Measurements from ENCODE around the gene NPHP4.

NPHP4 gene

GRCh38 chr1:5905436-5905835 is 86.8 kb downstream of the NPHP4 start:
- H3K9me2 ChIP-seq (ENCODE audit: low read depth, low read length): no peaks in the 10 kb centered on the region
- no peak for TF ChIP-seq CTCF (IDR thresholded peaks at IDR 0.05; ENCODE audit: low read length)
- H3K9ac ChIP-seq (ENCODE audit: low read length): no peak overlapping the region
- H3K27me3 ChIP-seq (ENCODE audit: insufficient read depth, low read length): no peaks in the 10 kb centered on the region
- no peaks in the 10 kb centered on the region for H3K36me3 ChIP-seq (ENCODE audit: insufficient read depth, low read length)
- H2AFZ ChIP-seq (ENCODE audit: low read length): no peak overlapping the region
- no peaks in the 10 kb centered on the region for H3K4me1 ChIP-seq (ENCODE audit: insufficient read depth, low read length, severe bottlenecking)
- no peaks in the 10 kb centered on the region for H4K20me1 ChIP-seq (ENCODE audit: insufficient read depth, low read length)
- H3K4me2 ChIP-seq (ENCODE audit: low read length): no peak overlapping the region
- H3K4me3 ChIP-seq (ENCODE audit: low read depth, low read length, poor library complexity, severe bottlenecking): no peak overlapping the region
- no peaks in the 10 kb centered on the region for H3F3A ChIP-seq (ENCODE audit: insufficient read depth, low read length)
- H3K79me2 ChIP-seq (ENCODE audit: insufficient read depth, low read length): no peaks in the 10 kb centered on the region
- no peak overlapping the region for H3K27ac ChIP-seq (ENCODE audit: low read depth, low read length, poor library complexity, severe bottlenecking)
- no peaks in the 10 kb centered on the region for H3K9me3 ChIP-seq (ENCODE audit: low read length)

GRCh38 chr1:5904551-5904950 is 87.7 kb downstream of the NPHP4 start:
- H3K27me3 ChIP-seq (ENCODE audit: insufficient read depth, low read length): no peaks in the 10 kb centered on the region
- H2AFZ ChIP-seq (ENCODE audit: low read length): no peak overlapping the region
- no peak overlapping the region for H3K4me3 ChIP-seq (ENCODE audit: low read depth, low read length, poor library complexity, severe bottlenecking)
- H3K79me2 ChIP-seq (ENCODE audit: insufficient read depth, low read length): no peaks in the 10 kb centered on the region
- H4K20me1 ChIP-seq (ENCODE audit: insufficient read depth, low read length): no peaks in the 10 kb centered on the region
- H3K9me3 ChIP-seq (ENCODE audit: low read length): no peaks in the 10 kb centered on the region
- H3K9ac ChIP-seq (ENCODE audit: low read length): no peak overlapping the region
- no peak overlapping the region for H3K4me2 ChIP-seq (ENCODE audit: low read length)
- no peaks in the 10 kb centered on the region for H3K4me1 ChIP-seq (ENCODE audit: insufficient read depth, low read length, severe bottlenecking)
- H3K27ac ChIP-seq (ENCODE audit: low read depth, low read length, poor library complexity, severe bottlenecking): no peak overlapping the region
- TF ChIP-seq CTCF (IDR thresholded peaks at IDR 0.05; ENCODE audit: low read length) (no peak), EZH2 (IDR thresholded peaks at IDR 0.05; ENCODE audit: borderline replicate concordance, low read length) (no peak)
- no peaks in the 10 kb centered on the region for H3K9me2 ChIP-seq (ENCODE audit: low read depth, low read length)
- H3F3A ChIP-seq (ENCODE audit: insufficient read depth, low read length): no peaks in the 10 kb centered on the region
- H3K36me3 ChIP-seq (ENCODE audit: insufficient read depth, low read length): no peaks in the 10 kb centered on the region

GRCh38 chr1:5903680-5904079 is 88.5 kb downstream of the NPHP4 start:
- Histone ChIP-seq H3K4me1 (ENCODE audit: insufficient read depth, low read length, severe bottlenecking) (no peaks in the 10 kb centered on the region), H3K4me2 (ENCODE audit: low read length) (no peak overlapping the region), H3K36me3 (ENCODE audit: insufficient read depth, low read length) (no peaks in the 10 kb centered on the region), H3K9me3 (ENCODE audit: low read length) (no peaks in the 10 kb centered on the region), H3K27me3 (ENCODE audit: insufficient read depth, low read length) (no peaks in the 10 kb centered on the region), H3K4me3 (ENCODE audit: low read depth, low read length, poor library complexity, severe bottlenecking) (no peak overlapping the region), H3K9ac (ENCODE audit: low read length) (no peak overlapping the region), H2AFZ (ENCODE audit: low read length) (no peak overlapping the region), H3K27ac (ENCODE audit: low read depth, low read length, poor library complexity, severe bottlenecking) (no peak overlapping the region), H4K20me1 (ENCODE audit: insufficient read depth, low read length) (no peaks in the 10 kb centered on the region), H3K79me2 (ENCODE audit: insufficient read depth, low read length) (no peaks in the 10 kb centered on the region), H3K9me2 (ENCODE audit: low read depth, low read length) (no peaks in the 10 kb centered on the region), H3F3A (ENCODE audit: insufficient read depth, low read length) (no peaks in the 10 kb centered on the region)
- TF ChIP-seq EZH2 (IDR thresholded peaks at IDR 0.05; ENCODE audit: borderline replicate concordance, low read length) (no peak), CTCF (IDR thresholded peaks at IDR 0.05; ENCODE audit: low read length) (no peak)

Measured in OCI-LY1 (cell line).